ENCODE measurements around the gene PSKH1.

PSKH1 gene

DNA sequence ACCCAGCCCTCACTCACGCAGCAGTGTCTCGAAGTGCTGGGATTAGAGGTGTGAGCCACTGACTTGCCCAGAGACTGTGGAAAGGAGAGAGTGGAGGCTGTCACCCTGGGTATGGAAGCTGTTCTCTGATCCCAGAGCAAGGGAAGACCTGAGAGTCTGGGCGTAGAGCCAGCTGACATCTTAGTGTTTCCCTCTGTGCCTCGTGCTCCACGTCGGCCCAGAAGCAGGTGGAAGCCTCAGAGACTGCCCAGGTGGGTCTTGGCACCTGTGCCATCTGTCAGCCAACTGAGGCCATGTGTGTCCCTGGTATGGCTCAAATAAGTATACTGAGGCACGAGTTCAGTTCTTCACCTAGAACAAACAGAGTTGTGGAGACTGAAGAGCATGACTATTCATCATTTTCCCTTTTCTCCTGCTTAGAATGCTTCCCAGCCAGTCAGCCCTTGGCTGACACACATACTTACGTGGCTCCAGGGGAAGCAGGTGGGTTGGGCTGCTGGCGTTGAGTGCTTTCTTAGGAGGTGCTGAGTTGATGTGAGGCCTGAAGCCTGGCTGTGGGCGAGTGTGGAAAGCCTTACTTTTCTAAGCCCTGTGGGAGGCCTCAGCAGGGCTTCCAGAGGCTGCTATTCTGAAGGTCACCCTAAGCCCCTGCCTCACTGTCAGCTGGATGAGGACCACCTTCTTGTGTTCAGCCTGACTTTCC, 30.5 kb downstream of the PSKH1 start:
- Histone ChIP-seq H3K4me3 (ENCODE audit: low read depth, low read length) (no peak overlapping the region), H3K27ac (ENCODE audit: extremely low read depth, low read depth, low read length) (no peak overlapping the region), H3K36me3 (ENCODE audit: control insufficient read depth in 2 of 2, insufficient read depth in 1 of 2, low read length in 2 of 2) (peaks cover 0 to 39% of the 10 kb centered on the region in 2 experiments; a peak in 1 of 3 replicates), H3K9me3 (ENCODE audit: control insufficient read depth, insufficient read depth, low read depth, low read length) (no peaks in the 10 kb centered on the region), H3K4me1 (ENCODE audit: control insufficient read depth, insufficient read depth, low read length) (peaks cover 10% of the 10 kb centered on the region; the same call in 1 of the 2 replicates)
- ChIA-PET POLR2A (no interaction called here), CTCF (interaction anchor here (1.1 to 2.5 kb wide), 3 partner anchors 13 to 403 kb away, joined by 3 to 7 read pairs (median 4); partner anchors contain the start of genes NRN1L and PSMB10)
- TF ChIP-seq ZNF394 (tag by site-specific recombination; IDR thresholded peaks at IDR 0.05; ENCODE audit: borderline replicate concordance) (no peak), EGR2 (tag by site-specific recombination; IDR thresholded peaks at IDR 0.05; ENCODE audit: low read depth) (0 out of 2 replicates have a peak, but pooled peaks have one; percentile 12), ZNF157 (tag by site-specific recombination; IDR thresholded peaks at IDR 0.05) (no peak), ZBTB17 (tag by site-specific recombination; IDR thresholded peaks at IDR 0.05) (0 out of 2 replicates have a peak, but pooled peaks have one; percentile 19)

DNA sequence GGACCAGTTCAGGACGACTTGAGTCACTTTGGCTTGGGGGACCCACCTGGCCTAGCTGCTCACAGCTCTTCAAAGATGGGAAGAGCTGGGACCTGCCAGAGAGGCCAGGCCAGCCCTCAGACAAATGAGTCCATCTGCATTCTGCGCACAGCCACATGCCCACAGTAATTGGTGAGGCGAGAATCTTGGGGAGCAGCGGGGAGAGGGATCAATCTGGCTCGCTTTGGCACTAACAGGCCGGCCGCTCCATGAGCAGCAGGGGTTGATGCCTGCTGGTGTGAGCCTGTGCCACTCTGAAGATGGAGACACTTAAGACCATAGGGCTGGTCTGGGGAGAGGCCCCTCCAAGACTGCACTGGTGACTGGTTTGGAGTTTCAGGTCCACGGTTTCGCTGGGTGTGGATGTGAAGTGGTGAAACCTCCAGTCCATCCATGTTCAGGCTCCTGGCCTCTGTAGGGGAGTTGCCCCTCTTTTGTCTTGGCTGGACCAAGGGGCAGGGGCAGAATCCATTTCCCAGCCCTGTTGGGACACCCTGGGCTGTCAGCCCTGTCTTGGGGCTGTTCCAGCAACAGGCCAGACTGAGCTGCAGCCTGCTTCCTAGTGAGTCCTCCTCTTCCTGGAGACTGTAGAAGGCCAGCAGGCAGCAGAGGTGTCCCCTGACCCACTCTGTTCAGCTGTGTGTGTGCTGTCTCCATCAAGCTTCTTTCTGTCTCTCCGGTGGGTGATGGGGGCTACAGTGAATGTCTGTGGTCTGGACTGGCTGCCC, 31.3 kb downstream of the PSKH1 start:
- peak; percentile 30; the same call in 1 of the 2 replicates for TF ChIP-seq ZNF341 (tag by site-specific recombination; IDR thresholded peaks at IDR 0.05; ENCODE audit: low read depth)
- no peak for TF ChIP-seq ZNF548 (tag by site-specific recombination; IDR thresholded peaks at IDR 0.05)
- TF ChIP-seq, protein P1, sequence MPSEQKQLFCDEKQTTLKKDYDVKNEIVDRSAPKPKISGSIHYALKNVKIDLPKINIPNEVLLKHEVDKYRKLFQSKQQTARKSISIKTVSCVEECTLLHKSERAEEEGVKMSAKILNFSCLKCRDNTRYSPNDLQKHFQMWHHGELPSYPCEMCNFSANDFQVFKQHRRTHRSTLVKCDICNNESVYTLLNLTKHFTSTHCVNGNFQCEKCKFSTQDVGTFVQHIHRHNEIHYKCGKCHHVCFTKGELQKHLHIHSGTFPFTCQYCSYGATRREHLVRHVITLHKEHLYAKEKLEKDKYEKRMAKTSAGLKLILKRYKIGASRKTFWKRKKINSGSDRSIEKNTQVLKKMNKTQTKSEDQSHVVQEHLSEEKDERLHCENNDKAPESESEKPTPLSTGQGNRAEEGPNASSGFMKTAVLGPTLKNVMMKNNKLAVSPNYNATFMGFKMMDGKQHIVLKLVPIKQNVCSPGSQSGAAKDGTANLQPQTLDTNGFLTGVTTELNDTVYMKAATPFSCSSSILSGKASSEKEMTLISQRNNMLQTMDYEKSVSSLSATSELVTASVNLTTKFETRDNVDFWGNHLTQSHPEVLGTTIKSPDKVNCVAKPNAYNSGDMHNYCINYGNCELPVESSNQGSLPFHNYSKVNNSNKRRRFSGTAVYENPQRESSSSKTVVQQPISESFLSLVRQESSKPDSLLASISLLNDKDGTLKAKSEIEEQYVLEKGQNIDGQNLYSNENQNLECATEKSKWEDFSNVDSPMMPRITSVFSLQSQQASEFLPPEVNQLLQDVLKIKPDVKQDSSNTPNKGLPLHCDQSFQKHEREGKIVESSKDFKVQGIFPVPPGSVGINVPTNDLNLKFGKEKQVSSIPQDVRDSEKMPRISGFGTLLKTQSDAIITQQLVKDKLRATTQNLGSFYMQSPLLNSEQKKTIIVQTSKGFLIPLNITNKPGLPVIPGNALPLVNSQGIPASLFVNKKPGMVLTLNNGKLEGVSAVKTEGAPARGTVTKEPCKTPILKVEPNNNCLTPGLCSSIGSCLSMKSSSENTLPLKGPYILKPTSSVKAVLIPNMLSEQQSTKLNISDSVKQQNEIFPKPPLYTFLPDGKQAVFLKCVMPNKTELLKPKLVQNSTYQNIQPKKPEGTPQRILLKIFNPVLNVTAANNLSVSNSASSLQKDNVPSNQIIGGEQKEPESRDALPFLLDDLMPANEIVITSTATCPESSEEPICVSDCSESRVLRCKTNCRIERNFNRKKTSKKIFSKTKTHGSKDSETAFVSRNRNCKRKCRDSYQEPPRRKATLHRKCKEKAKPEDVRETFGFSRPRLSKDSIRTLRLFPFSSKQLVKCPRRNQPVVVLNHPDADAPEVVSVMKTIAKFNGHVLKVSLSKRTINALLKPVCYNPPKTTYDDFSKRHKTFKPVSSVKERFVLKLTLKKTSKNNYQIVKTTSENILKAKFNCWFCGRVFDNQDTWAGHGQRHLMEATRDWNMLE (tag by site-specific recombination; conservative IDR thresholded peaks at IDR 0.05; ENCODE audit: low read depth), result no peak
- no peak for TF ChIP-seq IKZF3 (tag by site-specific recombination; IDR thresholded peaks at IDR 0.05)
- ChIA-PET CTCF (interaction anchor here (0.6 to 2.5 kb wide), 9 partner anchors 9 to 447 kb away, joined by 3 to 7 read pairs (median 4); partner anchors contain the start of genes NRN1L and PSMB10), POLR2A (interaction anchor here (0.6 to 3.0 kb wide), 3 partner anchors 11 to 58 kb away, joined by 5 to 10 read pairs (median 5); partner anchors contain the start of gene PSKH1)
- Histone ChIP-seq H3K4me3 (ENCODE audit: low read depth, low read length) (no peak overlapping the region), H3K4me1 (ENCODE audit: control insufficient read depth, insufficient read depth, low read length) (peaks cover 10% of the 10 kb centered on the region; the same call in 1 of the 2 replicates), H3K36me3 (ENCODE audit: control insufficient read depth in 2 of 2, insufficient read depth in 1 of 2, low read length in 2 of 2) (peaks cover 0 to 47% of the 10 kb centered on the region in 2 experiments; a peak in 1 of 3 replicates), H3K27ac (ENCODE audit: extremely low read depth, low read depth, low read length) (no peak overlapping the region), H3K9me3 (ENCODE audit: control insufficient read depth, insufficient read depth, low read depth, low read length) (no peaks in the 10 kb centered on the region)

DNA sequence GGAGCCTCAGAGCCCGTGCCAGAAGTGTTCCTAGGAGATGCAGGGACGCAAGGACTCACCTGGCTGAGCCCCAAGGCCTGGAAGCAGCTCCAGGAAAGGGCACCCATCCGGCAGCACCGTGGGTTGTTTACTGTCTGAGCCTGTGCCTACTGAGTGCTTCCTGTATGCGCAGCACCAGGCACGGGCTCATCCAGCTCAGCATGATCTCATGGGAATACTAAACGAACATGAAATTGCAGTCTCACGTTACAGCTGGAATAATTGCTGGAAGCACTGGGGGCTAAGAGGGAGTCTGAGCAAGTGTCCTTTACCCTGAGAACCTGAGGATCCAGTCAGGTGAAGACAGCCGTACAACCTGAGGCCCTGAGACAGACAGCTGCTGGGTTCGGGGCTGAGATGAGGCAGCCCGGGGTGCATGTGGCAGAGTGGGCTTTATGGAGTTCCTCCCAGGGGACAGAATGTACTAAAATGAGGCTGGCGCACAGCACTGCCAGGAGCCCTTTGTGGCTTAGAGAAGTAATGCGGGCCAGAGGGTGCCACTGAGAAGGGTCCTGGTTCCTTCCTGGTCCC, 33.2 kb downstream of the PSKH1 start:
- Histone ChIP-seq H3K4me3 (ENCODE audit: low read depth, low read length) (no peak overlapping the region), H3K9me3 (ENCODE audit: control insufficient read depth, insufficient read depth, low read depth, low read length) (no peaks in the 10 kb centered on the region), H3K36me3 (ENCODE audit: control insufficient read depth in 2 of 2, insufficient read depth in 1 of 2, low read length in 2 of 2) (peaks cover 0 to 55% of the 10 kb centered on the region in 2 experiments; a peak in 1 of 3 replicates), H3K27ac (ENCODE audit: extremely low read depth, low read depth, low read length) (peak overlapping the region; percentile 20; the same call in 1 of the 2 replicates), H3K4me1 (ENCODE audit: control insufficient read depth, insufficient read depth, low read length) (peaks cover 10% of the 10 kb centered on the region; the same call in 1 of the 2 replicates)
- POLR2A ChIA-PET, result interaction anchor here (1.0 to 3.0 kb wide), 3 partner anchors 8 to 10 kb away, joined by 3 to 10 read pairs (median 4); no protein-coding TSS in a partner anchor
- CTCF ChIA-PET, result interaction anchor here (0.5 to 4.9 kb wide), 13 partner anchors 9 to 405 kb away, joined by 3 to 62 read pairs (median 3); partner anchors contain the start of gene NRN1L
- no peak for TF ChIP-seq ZNF19 (tag by site-specific recombination; IDR thresholded peaks at IDR 0.05; ENCODE audit: low read depth)
- TF ChIP-seq ZXDB (tag by site-specific recombination; IDR thresholded peaks at IDR 0.05), result peak; percentile 49; the same call in 1 of the 2 replicates
- TF ChIP-seq, protein P2, sequence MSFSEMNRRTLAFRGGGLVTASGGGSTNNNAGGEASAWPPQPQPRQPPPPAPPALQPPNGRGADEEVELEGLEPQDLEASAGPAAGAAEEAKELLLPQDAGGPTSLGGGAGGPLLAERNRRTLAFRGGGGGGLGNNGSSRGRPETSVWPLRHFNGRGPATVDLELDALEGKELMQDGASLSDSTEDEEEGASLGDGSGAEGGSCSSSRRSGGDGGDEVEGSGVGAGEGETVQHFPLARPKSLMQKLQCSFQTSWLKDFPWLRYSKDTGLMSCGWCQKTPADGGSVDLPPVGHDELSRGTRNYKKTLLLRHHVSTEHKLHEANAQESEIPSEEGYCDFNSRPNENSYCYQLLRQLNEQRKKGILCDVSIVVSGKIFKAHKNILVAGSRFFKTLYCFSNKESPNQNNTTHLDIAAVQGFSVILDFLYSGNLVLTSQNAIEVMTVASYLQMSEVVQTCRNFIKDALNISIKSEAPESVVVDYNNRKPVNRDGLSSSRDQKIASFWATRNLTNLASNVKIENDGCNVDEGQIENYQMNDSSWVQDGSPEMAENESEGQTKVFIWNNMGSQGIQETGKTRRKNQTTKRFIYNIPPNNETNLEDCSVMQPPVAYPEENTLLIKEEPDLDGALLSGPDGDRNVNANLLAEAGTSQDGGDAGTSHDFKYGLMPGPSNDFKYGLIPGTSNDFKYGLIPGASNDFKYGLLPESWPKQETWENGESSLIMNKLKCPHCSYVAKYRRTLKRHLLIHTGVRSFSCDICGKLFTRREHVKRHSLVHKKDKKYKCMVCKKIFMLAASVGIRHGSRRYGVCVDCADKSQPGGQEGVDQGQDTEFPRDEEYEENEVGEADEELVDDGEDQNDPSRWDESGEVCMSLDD (tag by site-specific recombination; IDR thresholded peaks at IDR 0.05), result no peak
- no peak for TF ChIP-seq ZNF140 (tag by site-specific recombination; IDR thresholded peaks at IDR 0.05)
- TF ChIP-seq, protein P3, sequence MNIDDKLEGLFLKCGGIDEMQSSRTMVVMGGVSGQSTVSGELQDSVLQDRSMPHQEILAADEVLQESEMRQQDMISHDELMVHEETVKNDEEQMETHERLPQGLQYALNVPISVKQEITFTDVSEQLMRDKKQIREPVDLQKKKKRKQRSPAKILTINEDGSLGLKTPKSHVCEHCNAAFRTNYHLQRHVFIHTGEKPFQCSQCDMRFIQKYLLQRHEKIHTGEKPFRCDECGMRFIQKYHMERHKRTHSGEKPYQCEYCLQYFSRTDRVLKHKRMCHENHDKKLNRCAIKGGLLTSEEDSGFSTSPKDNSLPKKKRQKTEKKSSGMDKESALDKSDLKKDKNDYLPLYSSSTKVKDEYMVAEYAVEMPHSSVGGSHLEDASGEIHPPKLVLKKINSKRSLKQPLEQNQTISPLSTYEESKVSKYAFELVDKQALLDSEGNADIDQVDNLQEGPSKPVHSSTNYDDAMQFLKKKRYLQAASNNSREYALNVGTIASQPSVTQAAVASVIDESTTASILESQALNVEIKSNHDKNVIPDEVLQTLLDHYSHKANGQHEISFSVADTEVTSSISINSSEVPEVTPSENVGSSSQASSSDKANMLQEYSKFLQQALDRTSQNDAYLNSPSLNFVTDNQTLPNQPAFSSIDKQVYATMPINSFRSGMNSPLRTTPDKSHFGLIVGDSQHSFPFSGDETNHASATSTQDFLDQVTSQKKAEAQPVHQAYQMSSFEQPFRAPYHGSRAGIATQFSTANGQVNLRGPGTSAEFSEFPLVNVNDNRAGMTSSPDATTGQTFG (tag by site-specific recombination; IDR thresholded peaks at IDR 0.05; ENCODE audit: borderline replicate concordance), result no peak
- TF ChIP-seq, protein P4, sequence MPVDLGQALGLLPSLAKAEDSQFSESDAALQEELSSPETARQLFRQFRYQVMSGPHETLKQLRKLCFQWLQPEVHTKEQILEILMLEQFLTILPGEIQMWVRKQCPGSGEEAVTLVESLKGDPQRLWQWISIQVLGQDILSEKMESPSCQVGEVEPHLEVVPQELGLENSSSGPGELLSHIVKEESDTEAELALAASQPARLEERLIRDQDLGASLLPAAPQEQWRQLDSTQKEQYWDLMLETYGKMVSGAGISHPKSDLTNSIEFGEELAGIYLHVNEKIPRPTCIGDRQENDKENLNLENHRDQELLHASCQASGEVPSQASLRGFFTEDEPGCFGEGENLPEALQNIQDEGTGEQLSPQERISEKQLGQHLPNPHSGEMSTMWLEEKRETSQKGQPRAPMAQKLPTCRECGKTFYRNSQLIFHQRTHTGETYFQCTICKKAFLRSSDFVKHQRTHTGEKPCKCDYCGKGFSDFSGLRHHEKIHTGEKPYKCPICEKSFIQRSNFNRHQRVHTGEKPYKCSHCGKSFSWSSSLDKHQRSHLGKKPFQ (tag by site-specific recombination; IDR thresholded peaks at IDR 0.05), result no peak
